A549 (cell line): ENCODE results near the gene RPP21.

Experiments
- CHD4 ChIP-seq: fragments of 200-600 bp; sonication (generic); IDR thresholded peaks from 2 replicates; pipeline ENCODE4 v1.6.1; 2016; ENCODE audit warnings: antibody characterized with exemption, mild to moderate bottlenecking, borderline replicate concordance
- CTCF ChIP-seq: fragments of >200 bp; sonication (Bioruptor Twin); formaldehyde crosslinking; IDR thresholded peaks from 3 replicates; pipeline ENCODE4 v1.5.1; 2016
- ESRRA ChIP-seq: fragments of 150-350 bp; IDR thresholded peaks from 2 replicates; pipeline ENCODE4 v1.6.1; 2014; ENCODE audit warnings: mild to moderate bottlenecking, low read length, borderline replicate concordance
- FOSL2 ChIP-seq, 2 experiments: fragments of 450-650 bp in 1 of 2; fragments of >200 bp in 1 of 2; sonication (Bioruptor Twin) in 1 of 2; formaldehyde crosslinking; IDR thresholded peaks; 2 replicates each; pipeline versions ENCODE4 v1.5.0 to v1.6.1; 2016 to 2020; ENCODE audit warnings: mild to moderate bottlenecking in 1 of 2, moderate library complexity in 1 of 2
- JUN ChIP-seq, 2 experiments: fragments of >200 bp; sonication (Bioruptor Twin); formaldehyde crosslinking; IDR thresholded peaks; 2 replicates in 1 of 2; 3 replicates in 1 of 2; pipeline ENCODE4 v1.6.1; 2016 to 2017
- MAFK ChIP-seq: fragments of 450-650 bp; IDR thresholded peaks from 2 replicates; pipeline ENCODE4 v1.6.1; 2014; ENCODE audit not compliant: partially characterized antibody
- PBX3 ChIP-seq: IDR thresholded peaks from 2 replicates; pipeline ENCODE4 v1.6.1; 2012
- POLR2A ChIP-seq: IDR thresholded peaks from 2 replicates; pipeline ENCODE4 v1.6.1; 2012; ENCODE audit warnings: mild to moderate bottlenecking, low read length
- RFX5 ChIP-seq: fragments of 450-650 bp; IDR thresholded peaks from 2 replicates; pipeline ENCODE4 v1.7.1; 2014; ENCODE audit warnings: antibody characterized with exemption, mild to moderate bottlenecking, moderate library complexity
- ZFP36 ChIP-seq: fragments of 450-650 bp; IDR thresholded peaks from 2 replicates; pipeline ENCODE4 v1.6.1; 2014; ENCODE audit warnings: borderline replicate concordance; ENCODE audit not compliant: partially characterized antibody
- ZSCAN20 ChIP-seq: fragments of 250-450 bp; sonication (Bioruptor Pico); IDR thresholded peaks from 2 replicates; pipeline ENCODE4 v1.8.0; 2022; ENCODE audit warnings: mild to moderate bottlenecking, moderate library complexity
- TF ChIP-seq, protein P1 (sequence below): fragments of 200-600 bp; sonication (generic); IDR thresholded peaks from 2 replicates; pipeline ENCODE4 v1.6.1; 2016; ENCODE audit warnings: antibody characterized with exemption, mild to moderate bottlenecking, moderate library complexity

DNA sequence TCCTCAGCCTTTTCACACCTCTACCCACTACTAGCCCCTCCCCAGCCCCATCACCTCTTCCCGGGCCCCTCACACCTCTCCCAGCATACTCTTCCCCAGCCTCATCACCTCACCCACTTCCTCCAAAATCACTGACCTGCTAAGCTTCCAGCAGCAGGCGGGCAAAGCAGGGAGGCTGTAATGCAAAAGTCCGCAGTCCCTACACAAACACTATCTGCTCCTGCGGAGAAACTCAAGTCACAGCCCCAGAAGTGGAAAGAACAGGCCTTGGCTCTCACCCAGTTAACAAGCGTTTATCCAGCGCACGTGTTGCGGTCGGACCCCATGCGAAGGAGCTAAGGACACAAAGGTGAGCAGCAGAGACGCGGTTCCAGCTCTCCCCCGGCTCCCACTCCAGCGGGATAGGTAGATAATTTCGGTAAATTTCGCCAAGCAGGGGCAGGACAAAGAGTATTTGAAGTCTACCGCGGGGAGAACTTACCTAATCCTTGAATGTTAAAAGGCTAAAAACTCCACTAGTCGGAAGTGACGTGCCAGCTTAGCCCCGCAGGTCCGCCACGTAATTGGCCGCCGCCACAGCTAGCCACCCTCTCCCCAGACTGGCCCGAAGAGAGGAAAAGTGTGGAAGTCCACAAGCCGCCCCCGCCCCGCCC, 19.0 kb upstream of the RPP21 start:
- TF ChIP-seq CTCF, result no peak
- no peak for TF ChIP-seq FOSL2 (IDR thresholded peaks at IDR 0.05)
- TF ChIP-seq FOSL2 (CRISPR knock-in tag; IDR thresholded peaks at IDR 0.05), result no peak
- TF ChIP-seq PBX3, result no peak
- no peak for TF ChIP-seq POLR2A
- TF ChIP-seq ESRRA, result no peak
- TF ChIP-seq JUN (IDR thresholded peaks at IDR 0.05), result no peak
- no peak for TF ChIP-seq RFX5
- TF ChIP-seq ZFP36, result no peak
- TF ChIP-seq, protein P1, sequence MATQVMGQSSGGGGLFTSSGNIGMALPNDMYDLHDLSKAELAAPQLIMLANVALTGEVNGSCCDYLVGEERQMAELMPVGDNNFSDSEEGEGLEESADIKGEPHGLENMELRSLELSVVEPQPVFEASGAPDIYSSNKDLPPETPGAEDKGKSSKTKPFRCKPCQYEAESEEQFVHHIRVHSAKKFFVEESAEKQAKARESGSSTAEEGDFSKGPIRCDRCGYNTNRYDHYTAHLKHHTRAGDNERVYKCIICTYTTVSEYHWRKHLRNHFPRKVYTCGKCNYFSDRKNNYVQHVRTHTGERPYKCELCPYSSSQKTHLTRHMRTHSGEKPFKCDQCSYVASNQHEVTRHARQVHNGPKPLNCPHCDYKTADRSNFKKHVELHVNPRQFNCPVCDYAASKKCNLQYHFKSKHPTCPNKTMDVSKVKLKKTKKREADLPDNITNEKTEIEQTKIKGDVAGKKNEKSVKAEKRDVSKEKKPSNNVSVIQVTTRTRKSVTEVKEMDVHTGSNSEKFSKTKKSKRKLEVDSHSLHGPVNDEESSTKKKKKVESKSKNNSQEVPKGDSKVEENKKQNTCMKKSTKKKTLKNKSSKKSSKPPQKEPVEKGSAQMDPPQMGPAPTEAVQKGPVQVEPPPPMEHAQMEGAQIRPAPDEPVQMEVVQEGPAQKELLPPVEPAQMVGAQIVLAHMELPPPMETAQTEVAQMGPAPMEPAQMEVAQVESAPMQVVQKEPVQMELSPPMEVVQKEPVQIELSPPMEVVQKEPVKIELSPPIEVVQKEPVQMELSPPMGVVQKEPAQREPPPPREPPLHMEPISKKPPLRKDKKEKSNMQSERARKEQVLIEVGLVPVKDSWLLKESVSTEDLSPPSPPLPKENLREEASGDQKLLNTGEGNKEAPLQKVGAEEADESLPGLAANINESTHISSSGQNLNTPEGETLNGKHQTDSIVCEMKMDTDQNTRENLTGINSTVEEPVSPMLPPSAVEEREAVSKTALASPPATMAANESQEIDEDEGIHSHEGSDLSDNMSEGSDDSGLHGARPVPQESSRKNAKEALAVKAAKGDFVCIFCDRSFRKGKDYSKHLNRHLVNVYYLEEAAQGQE, result no peak
- TF ChIP-seq ZSCAN20 (CRISPR knock-in tag), result no peak
- TF ChIP-seq MAFK, result no peak
- TF ChIP-seq CHD4, result no peak
